Upper lobe of right lung (tissue), 1 donor: ENCODE results near the gene NDUFS3. TPM values are rescaled to one million over a fixed set of nuclear protein-coding genes. Genes with fewer than 3 reads are reported as not detected.

ENCODE experiments used
- ATAC-seq: fragments of 200-7000 bp; cut with Tn5 transposase; one replicate; pipeline ENCODE4 v1.9.1; 2020; ENCODE audit warnings: mild to moderate bottlenecking, moderate library complexity
- DNase-seq: peaks from one replicate; pipeline ENCODE4 v3.0.0-alpha.2; 2020
- H3K27ac ChIP-seq: fragments of 200-600 bp; one replicate; pipeline ENCODE4 v1.8.0; 2022
- H3K27me3 ChIP-seq: fragments of 200-600 bp; one replicate; pipeline ENCODE4 v1.8.0; 2022; ENCODE audit warnings: mild to moderate bottlenecking
- H3K36me3 ChIP-seq: fragments of 200-600 bp; one replicate; pipeline ENCODE4 v1.8.0; 2022
- H3K4me1 ChIP-seq: fragments of 200-600 bp; one replicate; pipeline ENCODE4 v1.8.0; 2022
- H3K4me3 ChIP-seq: fragments of 200-600 bp; one replicate; pipeline ENCODE4 v1.8.0; 2022; ENCODE audit warnings: mild to moderate bottlenecking
- H3K9me3 ChIP-seq: fragments of 200-600 bp; one replicate; pipeline ENCODE4 v1.8.0; 2022
- CTCF ChIP-seq: fragments of 200-600 bp; IDR thresholded peaks from one replicate; pipeline ENCODE4 v1.8.0; 2022; ENCODE audit warnings: antibody characterized with exemption
- intact Hi-C: fragments of 100-400 bp; cut with DNase I; formaldehyde crosslinking; loops from one replicate; pipeline ENCODE4 v1.11.0; 2022
- total RNA-seq: library from RNA; stranded (reverse); fragmentation: NEBNext Ultra II Directional; extraction: Animal tissue kit (Norgen Biotek cat#: 25700); gene quantifications from one replicate; pipeline ENCODE4 v1.2.1, GENCODE V29; 2021
- donor health status: DM: no; HTN: yes; CAD: no; lungs with severe emphysema.

Gene NDUFS3
- total RNA-seq, 1 donor from 2014 or later: 76.2 TPM

GRCh38 chr11:47564933-47565339 lies 13.9 kb upstream of the NDUFS3 start:
- no peaks in the 10 kb centered on the region for H3K9me3 ChIP-seq
- no peak for DNase-seq
- peak overlapping the region; percentile 86 for H3K4me3 ChIP-seq
- no peaks in the 10 kb centered on the region for H3K4me1 ChIP-seq
- peak; percentile 14 for ATAC-seq
- peaks cover 6% of the 10 kb centered on the region for H3K36me3 ChIP-seq
- TF ChIP-seq CTCF: no peak
- H3K27me3 ChIP-seq: no peaks in the 10 kb centered on the region
- intact Hi-C loops: no loop called here
- peak overlapping the region; percentile 87 for H3K27ac ChIP-seq

GRCh38 chr11:47565340-47566148 lies 13.3 kb upstream of the NDUFS3 start, which contains the start of gene PTPMT1:
PTPMT1 (plus strand) TSS chr11:47565599; CDS start chr11:47565623, 24 bp downstream.
- peak within 1 kb of the TSS; percentile 86 for H3K4me3 ChIP-seq
- TF ChIP-seq CTCF: no peak
- ATAC-seq (peak; percentile 98), DNase-seq (peak; percentile 92)
- no peaks in the 10 kb centered on the region for H3K9me3 ChIP-seq
- H3K4me1 ChIP-seq: no peaks in the 10 kb centered on the region
- no peaks in the 10 kb centered on the region for H3K27me3 ChIP-seq
- H3K27ac ChIP-seq: peak within 1 kb of the TSS; percentile 87
- intact Hi-C loops: no loop called here
- peaks cover 7% of the 10 kb centered on the region for H3K36me3 ChIP-seq

- Histone ChIP-seq H3K4me3 (peak overlapping the region; percentile 86), H3K36me3 (peaks cover 11% of the 10 kb centered on the region), H3K4me1 (no peaks in the 10 kb centered on the region), H3K27me3 (no peaks in the 10 kb centered on the region), H3K27ac (peak overlapping the region; percentile 87), H3K9me3 (no peaks in the 10 kb centered on the region)
- intact Hi-C loops: no loop called here
- DNase-seq (no peak), ATAC-seq (peak; percentile 25)
- no peak for TF ChIP-seq CTCF
These were observed 12.7 kb upstream of the NDUFS3 start for GRCh38 chr11:47566149-47566698.

- no peak overlapping the region for H3K27ac ChIP-seq
- H3K27me3 ChIP-seq: no peaks in the 10 kb centered on the region
- H3K4me1 ChIP-seq: peaks cover 5% of the 10 kb centered on the region
- DNase-seq (no peak), ATAC-seq (no peak)
- TF ChIP-seq CTCF: no peak
- no peaks in the 10 kb centered on the region for H3K9me3 ChIP-seq
- no peak overlapping the region for H3K4me3 ChIP-seq
- intact Hi-C loops: no loop called here
- peaks cover 45% of the 10 kb centered on the region for H3K36me3 ChIP-seq
These were observed 9.2 kb upstream of the NDUFS3 start for GRCh38 chr11:47569646-47570045.

- intact Hi-C loops: no loop called here
- no peak for TF ChIP-seq CTCF
- DNase-seq (no peak), ATAC-seq (peak; percentile 86)
- Histone ChIP-seq H3K4me3 (no peak overlapping the region), H3K9me3 (no peaks in the 10 kb centered on the region), H3K27ac (peak overlapping the region; percentile 42), H3K27me3 (no peaks in the 10 kb centered on the region), H3K4me1 (peaks cover 5% of the 10 kb centered on the region), H3K36me3 (peaks cover 57% of the 10 kb centered on the region)
These were observed 8.1 kb upstream of the NDUFS3 start for GRCh38 chr11:47570651-47571356.
